Ovary (tissue), 3 donors: ENCODE data around the gene CRB2.

Experiments used
- CTCF ChIP-seq, 3 donors: fragments of 450-650 bp in 2 of 3; fragments of 200-600 bp in 1 of 3; IDR thresholded peaks; one replicate each; pipeline versions ENCODE4 v1.5.1 to v1.8.0; 2016 to 2022; ENCODE audit warnings: antibody characterized with exemption in 3 of 3, mild to moderate bottlenecking in 1 of 3
- POLR2A ChIP-seq: fragments of 450-650 bp; IDR thresholded peaks from one replicate; pipeline ENCODE4 v1.6.1; 2017; ENCODE audit warnings: antibody characterized with exemption, mild to moderate bottlenecking, moderate library complexity
- donor health status: DM: no; HTN: no; CAD: no.

DNA sequence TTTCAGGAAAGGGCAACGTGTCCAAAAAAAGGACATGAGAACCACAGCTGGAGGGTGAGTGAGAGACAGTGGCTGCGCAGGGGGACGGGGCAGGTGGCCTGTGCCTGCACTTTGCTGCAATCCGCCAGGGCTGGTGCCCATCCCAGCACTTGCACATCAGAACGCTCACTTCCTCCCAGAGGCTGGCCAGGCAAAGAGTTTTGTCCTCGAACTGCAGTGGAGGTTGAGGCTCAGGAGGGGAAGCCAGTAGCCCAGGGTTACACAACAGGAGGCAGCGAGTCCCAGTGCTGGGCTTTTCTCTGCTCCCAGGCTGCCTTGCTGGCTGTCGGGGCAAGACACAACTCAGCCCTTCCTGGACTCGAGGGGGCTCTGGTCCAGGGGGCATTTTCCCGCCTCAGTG is 33.1 kb downstream of the CRB2 start:
- TF ChIP-seq POLR2A (no peak), CTCF (IDR thresholded peaks at IDR 0.05) (no peak)
